Stomach (tissue), 9 donors: ENCODE data around the gene NKAIN4. TPM values are rescaled to one million over a fixed set of nuclear protein-coding genes. Genes with fewer than 3 reads are reported as not detected.

Experiments used
- DNase-seq, 2 donors: peaks; one replicate each; pipeline versions ENCODE4 v3.0.0 to v3.0.0-alpha.2; 2013 to 2019
- H3K27ac ChIP-seq, 5 donors: fragments of 200-600 bp in 4 of 5; sonication (generic) in 4 of 5; one replicate each; pipeline ENCODE4 v1.5.1; 2013 to 2019; ENCODE audit warnings: mild to moderate bottlenecking in 1 of 5, moderate library complexity in 1 of 5
- H3K27me3 ChIP-seq, 3 donors: fragments of 200-600 bp; sonication (generic); one replicate each; pipeline ENCODE4 v1.5.1; 2017 to 2019; ENCODE audit warnings: mixed run types in 1 of 3
- H3K36me3 ChIP-seq, 4 donors: fragments of 200-600 bp; sonication (generic); 1 replicate in 3 of 4; 2 replicates in 1 of 4; pipeline ENCODE4 v1.5.1; 2016 to 2019
- H3K4me1 ChIP-seq, 4 donors: fragments of 200-600 bp; sonication (generic); one replicate each; pipeline ENCODE4 v1.5.1; 2016 to 2019
- H3K4me3 ChIP-seq, 4 donors: fragments of 200-600 bp; sonication (generic) in 3 of 4; one replicate each; pipeline ENCODE4 v1.5.1; 2016 to 2019; ENCODE audit warnings: mild to moderate bottlenecking in 1 of 4
- H3K9me3 ChIP-seq, 4 donors: fragments of 200-600 bp; sonication (generic); one replicate each; pipeline ENCODE4 v1.5.1; 2016 to 2019
- EP300 ChIP-seq: sonication (generic); formaldehyde crosslinking; IDR thresholded peaks from one replicate; pipeline ENCODE4 v1.6.1; 2017; ENCODE audit warnings: antibody characterized with exemption
- POLR2A ChIP-seq, 4 donors: fragments of 450-650 bp; IDR thresholded peaks; one replicate each; pipeline ENCODE4 v1.6.1; 2016; ENCODE audit warnings: antibody characterized with exemption in 4 of 4, control low read depth in 2 of 4, mild to moderate bottlenecking in 1 of 4, moderate library complexity in 1 of 4
- POLR2AphosphoS5 ChIP-seq, 3 donors: sonication (generic); formaldehyde crosslinking; IDR thresholded peaks; one replicate each; pipeline ENCODE4 v1.6.1; 2016; ENCODE audit warnings: antibody characterized with exemption in 3 of 3
- WGBS, 5 donors: extraction: QIAGEN DNeasy Blood & Tissue Kit in 3 of 5; methylation state at CpG; one replicate each; pipeline versions ENCODE4 v1.1.5 to v1.1.7; 2013 to 2018; 5-methylcytosine and 5-hydroxymethylcytosine counted together
- intact Hi-C: fragments of 100-400 bp; cut with DNase I; formaldehyde crosslinking; loops from one replicate; pipeline ENCODE4 v1.15.1; 2023; ENCODE audit warnings: low total_unique reads
- polyA plus RNA-seq, 3 donors: library from polyadenylated mRNA; stranded (reverse); fragments of 200-250 nt; gene quantifications; one replicate each; pipeline ENCODE4 v1.2.3, GENCODE V29; 2013
- total RNA-seq, 5 donors: library from RNA; depleted of rRNA; stranded (reverse); fragments of >200 nt; gene quantifications; one replicate each; pipeline versions ENCODE4 v1.1.0 to v1.2.3, GENCODE V29; 2014 to 2016
- TF ChIP-seq, protein P1 (sequence below), 7 experiments: fragments of 450-650 bp in 4 of 7; fragments of 200-600 bp in 3 of 7; sonication (generic) in 3 of 7; IDR thresholded peaks; one replicate each; pipeline ENCODE4 v1.5.1; 2016 to 2019; ENCODE audit warnings: antibody characterized with exemption in 7 of 7, control low read depth in 2 of 7, mild to moderate bottlenecking in 1 of 7
- donor health status: healthy with polysubstance abuse.
- donor health status: Bipolar disorder and iron deficiency.
- donor health status: healthy.

The NKAIN4 gene
- total and polyA plus RNA-seq, 8 donors, result 0.28 to 4.4 (median 1.2) TPM; not detected in 5

GRCh38 chr20:63264000-63264399 lies 9.7 kb upstream of the NKAIN4 start:
- Histone ChIP-seq H3K27me3 (peaks cover 0 to 98% (median 44%) of the 10 kb centered on the region in 3 donors), H3K9me3 (no peaks in the 10 kb centered on the region), H3K4me3 (no peak overlapping the region), H3K27ac (no peak overlapping the region), H3K4me1 (no peaks in the 10 kb centered on the region), H3K36me3 (no peaks in the 10 kb centered on the region)
- 67 to 91% (median 82%) methylated on average over 5 to 10 of the region's 10 CpGs for WGBS, 5 donors
- TF ChIP-seq POLR2AphosphoS5 (IDR thresholded peaks at IDR 0.05) (no peak), EP300 (no peak), POLR2A (IDR thresholded peaks at IDR 0.05) (no peak)
- TF ChIP-seq, protein P1, sequence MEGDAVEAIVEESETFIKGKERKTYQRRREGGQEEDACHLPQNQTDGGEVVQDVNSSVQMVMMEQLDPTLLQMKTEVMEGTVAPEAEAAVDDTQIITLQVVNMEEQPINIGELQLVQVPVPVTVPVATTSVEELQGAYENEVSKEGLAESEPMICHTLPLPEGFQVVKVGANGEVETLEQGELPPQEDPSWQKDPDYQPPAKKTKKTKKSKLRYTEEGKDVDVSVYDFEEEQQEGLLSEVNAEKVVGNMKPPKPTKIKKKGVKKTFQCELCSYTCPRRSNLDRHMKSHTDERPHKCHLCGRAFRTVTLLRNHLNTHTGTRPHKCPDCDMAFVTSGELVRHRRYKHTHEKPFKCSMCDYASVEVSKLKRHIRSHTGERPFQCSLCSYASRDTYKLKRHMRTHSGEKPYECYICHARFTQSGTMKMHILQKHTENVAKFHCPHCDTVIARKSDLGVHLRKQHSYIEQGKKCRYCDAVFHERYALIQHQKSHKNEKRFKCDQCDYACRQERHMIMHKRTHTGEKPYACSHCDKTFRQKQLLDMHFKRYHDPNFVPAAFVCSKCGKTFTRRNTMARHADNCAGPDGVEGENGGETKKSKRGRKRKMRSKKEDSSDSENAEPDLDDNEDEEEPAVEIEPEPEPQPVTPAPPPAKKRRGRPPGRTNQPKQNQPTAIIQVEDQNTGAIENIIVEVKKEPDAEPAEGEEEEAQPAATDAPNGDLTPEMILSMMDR (IDR thresholded peaks at IDR 0.05), result no peak
- DNase-seq, result no peak
- intact Hi-C loops, result no loop called here

DNA sequence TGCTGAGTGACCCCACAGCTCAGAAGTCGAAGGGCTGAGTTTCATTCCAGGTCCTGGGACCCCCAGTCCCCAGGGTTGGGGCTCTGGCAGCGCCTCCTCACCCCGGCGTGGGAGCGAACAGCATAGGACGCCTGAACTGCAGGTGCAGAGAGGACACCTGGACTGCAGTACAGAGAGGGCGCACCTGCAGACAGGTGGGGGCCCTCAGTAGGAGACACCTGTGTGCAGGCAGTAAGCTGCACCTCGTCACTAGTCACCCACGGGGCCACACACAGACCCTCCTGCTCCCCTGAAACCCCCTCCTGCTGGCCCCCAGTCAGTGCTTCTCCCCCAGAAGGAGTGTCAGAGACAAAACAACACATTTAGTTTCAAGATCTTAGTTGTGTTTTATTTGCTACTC lies 8.6 kb upstream of the NKAIN4 start:
- no peak for TF ChIP-seq EP300
- TF ChIP-seq, protein P1 (IDR thresholded peaks at IDR 0.05), result no peak
- TF ChIP-seq POLR2AphosphoS5 (IDR thresholded peaks at IDR 0.05), result no peak
- TF ChIP-seq POLR2A (IDR thresholded peaks at IDR 0.05), result no peak
- DNase-seq, result no peak
- no peaks in the 10 kb centered on the region for H3K36me3 ChIP-seq
- H3K4me3 ChIP-seq, result no peak overlapping the region
- intact Hi-C loops, result no loop called here
- WGBS, 5 donors, result 78 to 95% (median 85%) methylated on average over 9 of the region's 9 CpGs
- H3K27ac ChIP-seq, result no peak overlapping the region
- H3K4me1 ChIP-seq, result no peaks in the 10 kb centered on the region
- peaks cover 0 to 100% (median 45%) of the 10 kb centered on the region in 3 donors for H3K27me3 ChIP-seq
- H3K9me3 ChIP-seq, result no peaks in the 10 kb centered on the region

DNA sequence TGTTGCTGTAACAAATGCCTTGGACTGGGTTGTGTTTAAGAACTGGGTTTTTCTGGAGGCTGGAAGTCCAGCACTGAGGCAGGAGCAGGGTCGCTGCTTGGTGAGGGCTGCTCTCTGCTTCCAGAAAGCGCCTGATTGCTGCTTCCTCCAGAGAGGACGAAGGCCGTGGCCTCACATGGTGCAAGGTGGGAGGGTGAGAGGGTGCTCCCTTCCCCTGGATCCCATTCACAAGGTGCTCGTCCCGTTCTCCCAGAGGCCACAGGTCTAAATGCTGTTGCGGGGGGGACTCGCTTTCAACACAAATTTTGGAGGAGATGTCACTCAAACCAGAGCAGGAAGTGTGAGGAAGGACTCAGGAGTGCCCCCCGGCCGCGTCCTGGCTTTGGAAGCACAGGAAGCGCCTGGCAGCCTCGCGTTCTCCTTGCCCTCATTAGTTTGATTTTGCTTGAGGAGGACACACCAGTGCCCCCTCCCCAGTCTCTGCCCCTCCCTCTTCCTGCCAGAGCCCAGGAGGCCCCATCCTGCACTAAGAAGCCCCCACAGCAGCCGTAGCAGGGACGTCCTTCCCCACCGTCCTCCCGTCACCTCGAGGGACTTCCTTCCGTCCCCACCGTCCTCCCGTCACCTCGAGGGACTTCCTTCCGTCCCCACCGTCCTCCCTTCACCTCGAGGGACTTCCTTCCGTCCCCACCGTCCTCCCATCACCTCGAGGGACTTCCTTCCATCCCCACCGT lies 7.7 kb upstream of the NKAIN4 start:
- H3K9me3 ChIP-seq, result no peaks in the 10 kb centered on the region
- intact Hi-C loops, result no loop called here
- H3K4me1 ChIP-seq, result no peaks in the 10 kb centered on the region
- TF ChIP-seq POLR2A (IDR thresholded peaks at IDR 0.05) (no peak), POLR2AphosphoS5 (IDR thresholded peaks at IDR 0.05) (no peak), EP300 (no peak)
- TF ChIP-seq, protein P1 (IDR thresholded peaks at IDR 0.05), result no peak
- 39 to 59% (median 54%) methylated on average over 23 to 30 of the region's 30 CpGs for WGBS, 5 donors
- H3K27me3 ChIP-seq, result peaks cover 0 to 94% (median 41%) of the 10 kb centered on the region in 3 donors
- H3K36me3 ChIP-seq, result no peaks in the 10 kb centered on the region
- no peak overlapping the region for H3K27ac ChIP-seq
- no peak overlapping the region for H3K4me3 ChIP-seq
- DNase-seq, result no peak

- peak in 1 of 2 donors; percentile 77 for DNase-seq
- 25 to 39% (median 38%) methylated on average over 13 to 25 of the region's 25 CpGs for WGBS, 5 donors
- intact Hi-C loops, result no loop called here
- TF ChIP-seq POLR2A (IDR thresholded peaks at IDR 0.05) (no peak), EP300 (no peak), POLR2AphosphoS5 (IDR thresholded peaks at IDR 0.05) (no peak)
- TF ChIP-seq, protein P1 (IDR thresholded peaks at IDR 0.05), result no peak
- Histone ChIP-seq H3K9me3 (no peaks in the 10 kb centered on the region), H3K27me3 (peaks cover 0 to 94% (median 48%) of the 10 kb centered on the region in 3 donors), H3K27ac (no peak overlapping the region), H3K36me3 (no peaks in the 10 kb centered on the region), H3K4me1 (no peaks in the 10 kb centered on the region), H3K4me3 (no peak overlapping the region)
Observed at GRCh38 chr20:63261060-63261794, 7.0 kb upstream of the NKAIN4 start.
